ENCODE measurements around the gene HSDL2.

DNA sequence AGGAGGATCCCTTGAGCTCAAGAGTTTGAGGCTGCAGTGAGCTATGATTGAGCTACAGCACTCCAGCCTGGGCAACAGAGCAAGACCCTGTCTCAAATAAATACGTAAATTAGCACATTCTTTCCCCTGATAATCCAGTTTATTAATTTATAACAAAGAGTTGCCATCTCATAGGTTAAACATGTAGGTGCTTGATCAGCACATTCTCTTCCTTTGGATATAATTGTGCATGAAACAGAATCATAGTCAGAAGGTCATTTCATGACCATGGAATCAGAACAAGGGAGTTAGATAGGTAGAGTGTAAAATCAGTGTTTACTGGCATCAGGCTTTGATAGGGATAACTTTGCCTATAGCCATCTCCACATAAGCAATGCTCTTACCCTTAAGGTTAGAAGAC is 63.7 kb downstream of the HSDL2 start:
- TF ChIP-seq, protein P1, sequence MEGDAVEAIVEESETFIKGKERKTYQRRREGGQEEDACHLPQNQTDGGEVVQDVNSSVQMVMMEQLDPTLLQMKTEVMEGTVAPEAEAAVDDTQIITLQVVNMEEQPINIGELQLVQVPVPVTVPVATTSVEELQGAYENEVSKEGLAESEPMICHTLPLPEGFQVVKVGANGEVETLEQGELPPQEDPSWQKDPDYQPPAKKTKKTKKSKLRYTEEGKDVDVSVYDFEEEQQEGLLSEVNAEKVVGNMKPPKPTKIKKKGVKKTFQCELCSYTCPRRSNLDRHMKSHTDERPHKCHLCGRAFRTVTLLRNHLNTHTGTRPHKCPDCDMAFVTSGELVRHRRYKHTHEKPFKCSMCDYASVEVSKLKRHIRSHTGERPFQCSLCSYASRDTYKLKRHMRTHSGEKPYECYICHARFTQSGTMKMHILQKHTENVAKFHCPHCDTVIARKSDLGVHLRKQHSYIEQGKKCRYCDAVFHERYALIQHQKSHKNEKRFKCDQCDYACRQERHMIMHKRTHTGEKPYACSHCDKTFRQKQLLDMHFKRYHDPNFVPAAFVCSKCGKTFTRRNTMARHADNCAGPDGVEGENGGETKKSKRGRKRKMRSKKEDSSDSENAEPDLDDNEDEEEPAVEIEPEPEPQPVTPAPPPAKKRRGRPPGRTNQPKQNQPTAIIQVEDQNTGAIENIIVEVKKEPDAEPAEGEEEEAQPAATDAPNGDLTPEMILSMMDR (conservative IDR thresholded peaks at IDR 0.05 in 1 of 2, IDR thresholded peaks at IDR 0.05 in 1 of 2; ENCODE audit: low read depth in 1 of 2, low read length in 2 of 2): no peak
- no peak for TF ChIP-seq EZH2 (IDR thresholded peaks at IDR 0.05; ENCODE audit: low read length, missing control alignments)

All from fibroblast of lung (primary cell).